Neural crest cell (in vitro differentiated cells): ENCODE measurements around the gene ZSCAN2. TPM values are rescaled to one million over a fixed set of nuclear protein-coding genes. Genes with fewer than 3 reads are reported as not detected.
"Not testable (repeated sequence)": the region's sequence is repeated elsewhere in the genome, so short reads cannot be mapped to it uniquely, and the experiment has no call there.

ENCODE experiments used
- DNase-seq: peaks from one replicate; pipeline ENCODE4 v3.0.0; 2021; ENCODE audit warnings: low read depth, mixed read lengths, low spot score
- H3K27ac Mint-ChIP-seq: one replicate; pipeline ENCODE4 v1.8.0; 2021; ENCODE audit warnings: mild to moderate bottlenecking, mixed read lengths; ENCODE audit not compliant: unreplicated experiment
- H3K27me3 Mint-ChIP-seq: 2 replicates; pipeline ENCODE4 v1.8.0; 2021; ENCODE audit warnings: low read depth, mild to moderate bottlenecking, mixed read lengths
- H3K36me3 Mint-ChIP-seq: 2 replicates; pipeline ENCODE4 v1.8.0; 2021; ENCODE audit warnings: low read depth, mild to moderate bottlenecking, mixed read lengths
- H3K4me1 Mint-ChIP-seq: 2 replicates; pipeline ENCODE4 v1.8.0; 2021; ENCODE audit warnings: mixed read lengths
- H3K4me3 Mint-ChIP-seq: one replicate; pipeline ENCODE4 v1.8.0; 2021; ENCODE audit warnings: mild to moderate bottlenecking, mixed read lengths
- H3K9me3 Mint-ChIP-seq: 2 replicates; pipeline ENCODE4 v1.8.0; 2021; ENCODE audit warnings: mixed read lengths
- total RNA-seq: library from RNA; stranded (reverse); gene quantifications from 2 replicates; pipeline ENCODE4 v1.2.1, GENCODE V29; 2021
- TF ChIP-seq, protein P1 (sequence below): fragments of 200-600 bp; sonication (generic); conservative IDR thresholded peaks from 2 replicates; pipeline ENCODE4 v1.5.0; 2021; ENCODE audit warnings: antibody characterized with exemption, mild to moderate bottlenecking

Gene ZSCAN2
- total RNA-seq, 1 donor from 2014 or later: 21.1 TPM

DNA sequence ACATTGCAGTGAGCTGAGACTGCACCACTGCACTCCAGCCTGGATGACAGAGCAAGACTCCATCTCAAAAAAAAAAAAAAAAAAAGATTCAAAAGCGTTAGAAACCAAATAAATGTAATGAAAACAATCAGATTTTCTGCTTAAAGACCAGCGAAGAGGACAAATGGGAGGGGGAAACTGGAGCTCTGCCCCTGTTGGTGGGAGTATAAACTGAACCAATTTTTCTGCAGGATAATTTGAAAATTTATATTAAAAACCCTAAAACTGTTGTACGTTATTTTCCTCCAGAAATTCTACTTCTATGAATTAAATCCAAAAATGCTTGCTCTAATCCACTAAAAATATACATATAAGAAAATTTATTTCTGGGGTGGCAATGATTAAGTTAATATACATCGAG is 25.3 kb upstream of the ZSCAN2 start:
- H3K27ac Mint-ChIP-seq: no peak overlapping the region
- H3K4me1 Mint-ChIP-seq: peaks cover 6% of the 10 kb centered on the region
- TF ChIP-seq, protein P1, sequence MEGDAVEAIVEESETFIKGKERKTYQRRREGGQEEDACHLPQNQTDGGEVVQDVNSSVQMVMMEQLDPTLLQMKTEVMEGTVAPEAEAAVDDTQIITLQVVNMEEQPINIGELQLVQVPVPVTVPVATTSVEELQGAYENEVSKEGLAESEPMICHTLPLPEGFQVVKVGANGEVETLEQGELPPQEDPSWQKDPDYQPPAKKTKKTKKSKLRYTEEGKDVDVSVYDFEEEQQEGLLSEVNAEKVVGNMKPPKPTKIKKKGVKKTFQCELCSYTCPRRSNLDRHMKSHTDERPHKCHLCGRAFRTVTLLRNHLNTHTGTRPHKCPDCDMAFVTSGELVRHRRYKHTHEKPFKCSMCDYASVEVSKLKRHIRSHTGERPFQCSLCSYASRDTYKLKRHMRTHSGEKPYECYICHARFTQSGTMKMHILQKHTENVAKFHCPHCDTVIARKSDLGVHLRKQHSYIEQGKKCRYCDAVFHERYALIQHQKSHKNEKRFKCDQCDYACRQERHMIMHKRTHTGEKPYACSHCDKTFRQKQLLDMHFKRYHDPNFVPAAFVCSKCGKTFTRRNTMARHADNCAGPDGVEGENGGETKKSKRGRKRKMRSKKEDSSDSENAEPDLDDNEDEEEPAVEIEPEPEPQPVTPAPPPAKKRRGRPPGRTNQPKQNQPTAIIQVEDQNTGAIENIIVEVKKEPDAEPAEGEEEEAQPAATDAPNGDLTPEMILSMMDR: peak; percentile 32

DNA sequence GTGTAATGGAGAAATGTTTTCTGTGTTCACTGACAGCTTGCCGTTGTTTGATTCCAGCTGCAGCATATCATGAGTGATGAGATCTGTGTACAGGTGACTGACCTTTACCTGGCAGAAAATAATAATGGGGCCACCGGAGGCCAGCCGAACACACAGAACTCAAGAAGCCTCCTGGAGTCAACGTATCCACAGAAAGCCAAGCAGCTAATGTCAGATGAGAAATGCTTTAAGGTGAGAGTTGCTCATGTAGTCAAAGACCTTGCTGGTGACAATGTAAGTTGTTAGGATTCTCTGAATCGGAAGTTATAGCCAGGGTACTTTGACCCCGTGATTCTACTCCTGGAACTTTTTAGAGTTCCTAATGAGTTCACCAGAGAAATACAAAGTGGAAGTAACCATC is 22.9 kb upstream of the ZSCAN2 start:
- not testable (repeated sequence) for H3K9me3 Mint-ChIP-seq, H3K4me3 Mint-ChIP-seq, H3K4me1 Mint-ChIP-seq, DNase-seq, H3K36me3 Mint-ChIP-seq, H3K27ac Mint-ChIP-seq
- peaks cover 17% of the 10 kb centered on the region for H3K27me3 Mint-ChIP-seq

More for the DNA sequence above, 25.3 kb upstream of the ZSCAN2 start:
- DNase-seq: no peak
- no peaks in the 10 kb centered on the region for H3K36me3 Mint-ChIP-seq
- H3K4me3 Mint-ChIP-seq: no peak overlapping the region
- no peaks in the 10 kb centered on the region for H3K9me3 Mint-ChIP-seq
- H3K27me3 Mint-ChIP-seq: peaks cover 25% of the 10 kb centered on the region

DNA sequence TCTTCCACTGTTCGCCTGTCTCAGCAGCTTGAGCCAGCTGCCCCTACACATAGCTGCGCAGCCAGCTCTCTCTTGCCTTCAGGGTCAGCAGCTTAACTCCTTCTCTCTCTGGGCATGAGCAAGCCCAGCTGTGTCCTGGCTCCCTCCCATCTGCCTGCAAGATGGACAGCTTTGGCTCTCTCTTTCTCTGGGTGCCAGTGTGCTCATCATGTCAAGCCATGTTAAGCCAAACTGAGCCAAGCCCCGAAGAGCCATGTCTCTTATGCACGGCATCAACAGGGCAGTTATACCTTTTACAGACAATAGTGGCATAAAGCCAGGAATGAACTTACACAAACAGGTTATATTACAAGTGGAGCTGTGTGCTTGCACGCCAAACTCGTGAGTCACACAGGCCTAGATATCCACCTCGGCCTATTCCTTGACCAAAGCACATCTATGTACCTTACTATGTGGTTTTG is 21.5 kb upstream of the ZSCAN2 start:
- not testable (repeated sequence) for H3K36me3 Mint-ChIP-seq, DNase-seq, H3K9me3 Mint-ChIP-seq, H3K4me1 Mint-ChIP-seq, H3K4me3 Mint-ChIP-seq, H3K27ac Mint-ChIP-seq
- peaks cover 21% of the 10 kb centered on the region for H3K27me3 Mint-ChIP-seq

- not testable (repeated sequence) for H3K36me3 Mint-ChIP-seq, H3K9me3 Mint-ChIP-seq, H3K4me1 Mint-ChIP-seq, H3K4me3 Mint-ChIP-seq, H3K27ac Mint-ChIP-seq, DNase-seq
- H3K27me3 Mint-ChIP-seq: peaks cover 21% of the 10 kb centered on the region
Observed at GRCh38 chr15:84581676-84582428, 19.0 kb upstream of the ZSCAN2 start.

- Mint-ChIP-seq H3K27me3 (peaks cover 28% of the 10 kb centered on the region), H3K9me3 (no peaks in the 10 kb centered on the region), H3K36me3 (no peaks in the 10 kb centered on the region)
Observed at GRCh38 chr15:84582583-84583157, 18.1 kb upstream of the ZSCAN2 start.

DNA sequence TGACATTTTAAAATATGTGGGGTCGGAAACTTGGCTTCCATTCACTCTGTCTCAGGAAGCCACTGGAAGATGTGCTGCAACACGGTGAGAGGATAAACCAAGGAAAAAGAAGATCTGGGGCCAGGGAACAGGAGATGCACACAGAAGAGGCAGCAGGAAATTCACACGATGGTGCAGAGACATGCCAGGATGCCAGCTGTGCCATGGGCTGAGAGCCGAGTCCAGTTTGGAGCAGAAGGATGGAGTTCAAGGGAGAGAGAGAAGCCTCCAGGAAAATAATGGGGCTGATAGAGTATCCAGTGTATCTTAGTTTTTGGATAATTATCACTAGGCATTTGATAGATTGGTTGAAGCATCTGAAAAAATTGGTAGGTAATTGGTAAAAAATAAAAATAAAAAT is 16.9 kb upstream of the ZSCAN2 start:
- H3K27me3 Mint-ChIP-seq: peaks cover 39% of the 10 kb centered on the region
- not testable (repeated sequence) for H3K4me3 Mint-ChIP-seq, H3K4me1 Mint-ChIP-seq, DNase-seq, H3K27ac Mint-ChIP-seq, H3K9me3 Mint-ChIP-seq, H3K36me3 Mint-ChIP-seq

More at GRCh38 chr15:84582583-84583157, 18.1 kb upstream of the ZSCAN2 start:
- TF ChIP-seq, protein P1: no peak
- H3K4me3 Mint-ChIP-seq: no peak overlapping the region
- no peak overlapping the region for H3K27ac Mint-ChIP-seq
- H3K4me1 Mint-ChIP-seq: no peaks in the 10 kb centered on the region
- no peak for DNase-seq

DNA sequence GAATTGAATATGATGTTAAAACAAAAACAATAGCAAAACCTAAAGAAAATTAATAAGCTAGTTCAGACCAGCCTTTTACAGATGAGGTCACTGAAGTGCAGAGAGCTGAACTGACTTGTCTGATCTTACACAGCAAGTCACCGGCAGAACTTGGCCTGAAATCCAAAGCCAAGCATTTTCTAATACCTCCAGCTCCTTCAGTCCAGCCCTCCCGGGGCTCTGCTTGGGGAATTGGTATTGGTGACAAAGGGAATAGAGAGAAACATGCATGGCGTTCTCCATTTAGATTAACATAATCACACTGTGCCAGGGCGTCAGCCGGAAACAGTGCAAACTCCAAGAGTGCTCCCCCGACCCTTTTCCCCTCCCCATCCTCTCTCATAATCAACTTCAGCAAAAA is 14.1 kb upstream of the ZSCAN2 start:
- no peak overlapping the region for H3K27ac Mint-ChIP-seq
- peaks cover 53% of the 10 kb centered on the region for H3K27me3 Mint-ChIP-seq
- no peaks in the 10 kb centered on the region for H3K36me3 Mint-ChIP-seq
- H3K4me3 Mint-ChIP-seq: no peak overlapping the region
- no peak for DNase-seq
- TF ChIP-seq, protein P1: no peak
- no peaks in the 10 kb centered on the region for H3K4me1 Mint-ChIP-seq
- H3K9me3 Mint-ChIP-seq: no peaks in the 10 kb centered on the region
